Right atrium auricular region (tissue), 2 donors: ENCODE measurements around the gene CNST. TPM values are rescaled to one million over a fixed set of nuclear protein-coding genes. Genes with fewer than 3 reads are reported as not detected.

Experiments
- DNase-seq: peaks from one replicate; pipeline ENCODE4 v3.0.0-alpha.2; 2019; ENCODE audit warnings: low spot score
- H3K27ac ChIP-seq, 2 donors: fragments of 200-600 bp; sonication (generic); 1 replicate in 1 of 2; 2 replicates in 1 of 2; pipeline ENCODE4 v1.5.1; 2016 to 2019
- H3K27me3 ChIP-seq, 2 donors: fragments of 200-600 bp; sonication (generic); one replicate each; pipeline versions ENCODE4 v1.5.1 to v1.6.0; 2017 to 2019
- H3K36me3 ChIP-seq: fragments of 200-600 bp; sonication (generic); one replicate; pipeline ENCODE4 v1.5.1; 2016
- H3K4me1 ChIP-seq, 2 donors: fragments of 200-600 bp; sonication (generic); one replicate each; pipeline versions ENCODE4 v1.5.1 to v1.6.0; 2017 to 2019
- H3K4me3 ChIP-seq, 2 donors: fragments of 200-600 bp; sonication (generic); 1 replicate in 1 of 2; 2 replicates in 1 of 2; pipeline ENCODE4 v1.5.1; 2017 to 2019; ENCODE audit warnings: mild to moderate bottlenecking in 1 of 2, moderate library complexity in 1 of 2
- H3K9me3 ChIP-seq, 2 donors: fragments of 200-600 bp; sonication (generic); one replicate each; pipeline ENCODE4 v1.5.1; 2019
- CTCF ChIP-seq, 2 donors: fragments of 200-600 bp; sonication (generic); IDR thresholded peaks; one replicate each; pipeline ENCODE4 v1.5.1; 2019; ENCODE audit warnings: antibody characterized with exemption in 2 of 2
- total RNA-seq, 2 donors: library from RNA; depleted of rRNA; stranded (reverse); fragments of >200 nt; gene quantifications; one replicate each; pipeline ENCODE4 v1.1.0, GENCODE V29; 2016

Gene CNST
- total RNA-seq, 2 donors from 2014 or later, result 15.6 to 19.0 TPM

GRCh38 chr1:246544001-246544400 is 22.3 kb upstream of the CNST start:
- TF ChIP-seq CTCF (IDR thresholded peaks at IDR 0.05), result no peak
- H3K9me3 ChIP-seq, result no peaks in the 10 kb centered on the region
- H3K27ac ChIP-seq, result no peak overlapping the region
- peaks cover 54% of the 10 kb centered on the region for H3K36me3 ChIP-seq
- no peaks in the 10 kb centered on the region for H3K4me1 ChIP-seq
- DNase-seq, result no peak
- no peak overlapping the region for H3K4me3 ChIP-seq
- no peaks in the 10 kb centered on the region for H3K27me3 ChIP-seq

GRCh38 chr1:246549665-246550064 is 16.6 kb upstream of the CNST start:
- no peaks in the 10 kb centered on the region for H3K9me3 ChIP-seq
- no peak for DNase-seq
- H3K27ac ChIP-seq, result no peak overlapping the region
- TF ChIP-seq CTCF (IDR thresholded peaks at IDR 0.05), result no peak
- H3K36me3 ChIP-seq, result peaks cover 32% of the 10 kb centered on the region
- H3K4me1 ChIP-seq, result no peaks in the 10 kb centered on the region
- H3K27me3 ChIP-seq, result no peaks in the 10 kb centered on the region
- no peak overlapping the region for H3K4me3 ChIP-seq

- Histone ChIP-seq H3K4me3 (no peak overlapping the region), H3K4me1 (no peaks in the 10 kb centered on the region), H3K36me3 (peaks cover 36% of the 10 kb centered on the region), H3K27me3 (no peaks in the 10 kb centered on the region), H3K9me3 (no peaks in the 10 kb centered on the region), H3K27ac (no peak overlapping the region)
- DNase-seq, result no peak
- no peak for TF ChIP-seq CTCF (IDR thresholded peaks at IDR 0.05)
Measured at GRCh38 chr1:246550402-246550801, 15.9 kb upstream of the CNST start.

- TF ChIP-seq CTCF (IDR thresholded peaks at IDR 0.05), result no peak
- no peaks in the 10 kb centered on the region for H3K27me3 ChIP-seq
Measured at GRCh38 chr1:246552110-246552509, 14.1 kb upstream of the CNST start.

GRCh38 chr1:246554201-246554600 is 12.1 kb upstream of the CNST start:
- H3K27me3 ChIP-seq, result no peaks in the 10 kb centered on the region
- peaks cover 42% of the 10 kb centered on the region for H3K36me3 ChIP-seq
- H3K9me3 ChIP-seq, result no peaks in the 10 kb centered on the region
- no peak for DNase-seq
- no peak overlapping the region for H3K27ac ChIP-seq
- H3K4me3 ChIP-seq, result no peak overlapping the region
- TF ChIP-seq CTCF (IDR thresholded peaks at IDR 0.05), result no peak
- no peaks in the 10 kb centered on the region for H3K4me1 ChIP-seq

More at GRCh38 chr1:246552110-246552509, 14.1 kb upstream of the CNST start:
- Histone ChIP-seq H3K36me3 (peaks cover 47% of the 10 kb centered on the region), H3K4me1 (no peaks in the 10 kb centered on the region), H3K4me3 (no peak overlapping the region), H3K27ac (no peak overlapping the region), H3K9me3 (no peaks in the 10 kb centered on the region)
- DNase-seq, result no peak

GRCh38 chr1:246558041-246558440 is 8.2 kb upstream of the CNST start:
- Histone ChIP-seq H3K4me1 (no peaks in the 10 kb centered on the region), H3K27ac (no peak overlapping the region), H3K4me3 (no peak overlapping the region), H3K36me3 (peaks cover 38% of the 10 kb centered on the region), H3K9me3 (no peaks in the 10 kb centered on the region), H3K27me3 (no peaks in the 10 kb centered on the region)
- no peak for DNase-seq
- TF ChIP-seq CTCF (IDR thresholded peaks at IDR 0.05), result no peak
